GM15510 (cell line): ENCODE data around the gene DCAF8.

Source experiments
- POLR2A ChIP-seq: IDR thresholded peaks from 3 replicates; pipeline ENCODE4 v1.6.1; 2011; ENCODE audit warnings: borderline replicate concordance; ENCODE audit not compliant: insufficient read length; ENCODE audit errors: extremely low read depth

Gene DCAF8

GRCh38 chr1:160221089-160221488 is 41.3 kb downstream of the DCAF8 start:
- no peak for TF ChIP-seq POLR2A

DNA sequence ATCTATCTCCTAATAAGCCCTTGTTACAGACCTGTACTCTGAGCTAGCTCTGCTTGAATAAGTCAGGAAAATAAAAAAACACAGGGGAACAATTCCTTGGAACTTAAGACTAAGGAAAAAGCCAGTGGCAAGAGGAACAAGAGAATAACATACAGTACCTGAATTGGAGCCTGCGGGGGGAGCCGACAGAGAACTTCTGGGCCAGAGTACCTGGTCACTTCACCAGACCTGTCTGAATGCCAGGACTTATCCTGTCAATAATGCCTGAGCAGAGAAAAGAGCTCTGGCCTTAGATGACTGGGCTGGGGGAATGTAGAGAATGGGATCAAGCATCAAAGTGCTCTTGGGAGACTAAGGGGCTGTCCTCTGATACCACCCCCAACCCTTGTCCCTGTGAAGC is 42.0 kb downstream of the DCAF8 start:
- no peak for TF ChIP-seq POLR2A

DNA sequence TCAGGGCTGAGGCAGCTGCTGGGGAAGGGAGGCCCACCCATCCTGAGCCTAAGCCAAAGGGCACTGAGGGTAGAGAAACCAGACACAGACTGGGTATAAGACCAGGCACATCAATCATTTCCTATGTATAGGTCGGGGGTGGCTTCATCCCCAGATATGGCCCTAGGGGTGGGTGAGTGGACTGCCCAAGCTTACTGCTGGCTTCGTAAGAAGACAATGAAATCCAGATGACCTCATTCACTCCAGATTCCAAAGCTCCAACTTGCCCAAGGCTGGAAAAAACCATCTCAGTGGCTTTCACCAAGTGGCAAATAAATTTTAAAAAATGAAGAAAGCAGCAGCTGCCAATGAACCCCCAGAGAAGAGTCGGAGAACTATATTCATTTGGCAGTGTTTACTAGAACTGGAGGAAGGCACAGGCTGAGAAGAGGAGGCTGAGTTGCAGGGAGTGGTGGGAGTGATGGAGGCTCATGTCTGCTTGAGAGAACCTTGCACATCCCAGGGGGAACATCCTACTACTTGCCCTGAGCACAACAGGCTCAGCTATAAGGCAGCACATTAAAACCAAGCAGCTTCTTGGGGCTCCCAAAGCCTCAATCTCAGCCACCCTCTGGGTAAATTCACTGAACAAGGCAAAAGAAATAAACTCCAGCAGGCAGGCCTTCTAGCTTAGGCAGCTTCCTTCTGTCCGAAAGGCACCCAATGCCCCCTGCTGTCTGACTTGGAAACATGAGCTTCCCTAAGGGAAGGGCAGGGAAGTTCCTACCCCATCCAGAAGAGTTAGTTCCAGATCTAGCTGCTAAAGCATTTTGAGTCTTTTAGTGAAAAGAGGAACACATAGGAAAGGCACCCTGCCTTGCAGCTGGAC is 43.1 kb downstream of the DCAF8 start:
- TF ChIP-seq POLR2A = no peak

DNA sequence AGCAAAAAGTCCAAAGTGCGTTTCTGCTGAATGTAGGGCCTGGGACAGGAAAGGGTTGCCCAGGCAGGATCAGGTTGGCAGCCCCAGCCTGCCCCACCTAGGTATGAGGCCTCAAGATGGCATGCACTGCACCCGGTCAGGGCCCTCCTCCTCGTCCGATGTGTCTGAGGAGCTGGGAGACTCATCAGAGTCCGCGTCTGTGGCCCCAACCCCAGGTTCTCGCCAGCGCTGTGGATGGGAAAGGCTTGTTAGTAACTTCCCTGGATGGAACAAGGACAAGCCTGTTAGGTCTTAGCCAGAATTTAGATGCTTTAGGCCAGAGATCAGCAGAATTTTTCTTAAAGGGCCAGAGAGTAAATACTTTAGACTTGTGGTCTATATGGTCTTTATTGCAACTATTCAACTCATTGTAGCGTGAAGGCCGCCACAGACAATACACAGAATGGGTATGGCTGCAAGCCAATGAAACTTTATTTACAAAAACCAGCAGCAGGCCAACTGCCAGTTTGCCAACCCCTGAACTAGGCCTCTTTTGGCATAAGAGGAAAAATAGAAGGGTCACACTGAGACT is 44.8 kb downstream of the DCAF8 start:
- TF ChIP-seq POLR2A = no peak

GRCh38 chr1:160216301-160216700 is 46.0 kb downstream of the DCAF8 start:
- TF ChIP-seq POLR2A = no peak

DNA sequence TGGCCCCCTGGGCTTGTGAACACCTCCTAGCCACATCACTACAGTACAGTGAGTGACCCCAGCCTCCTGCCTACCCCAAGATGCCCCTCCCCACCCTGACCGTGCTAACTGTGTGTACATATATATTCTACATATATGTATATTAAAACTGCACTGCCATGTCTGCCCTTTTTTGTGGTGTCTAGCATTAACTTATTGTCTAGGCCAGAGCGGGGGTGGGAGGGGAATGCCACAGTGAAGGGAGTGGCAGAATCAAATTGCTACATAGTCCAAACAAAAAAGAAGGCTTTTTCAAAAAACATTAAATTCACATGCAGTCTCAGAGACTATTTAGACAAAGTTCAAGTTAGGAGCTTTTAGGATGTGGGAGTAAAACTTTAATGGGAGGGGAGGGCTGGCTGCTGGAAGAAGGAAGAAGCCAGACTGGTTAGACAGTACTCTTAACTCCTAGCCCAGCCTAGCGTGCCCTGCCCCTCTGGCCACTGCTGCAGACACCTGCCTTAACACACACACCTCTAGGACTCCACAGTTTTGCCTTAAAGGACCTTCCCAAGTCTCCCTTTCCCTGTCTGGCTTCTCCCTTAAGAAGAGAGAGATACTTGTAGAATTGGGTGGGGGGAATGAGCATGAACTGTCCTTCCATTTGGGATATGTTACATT is 47.7 kb downstream of the DCAF8 start:
- TF ChIP-seq POLR2A = no peak

- no peak for TF ChIP-seq POLR2A
Measured at GRCh38 chr1:160211046-160211790, 51.1 kb downstream of the DCAF8 start.

DNA sequence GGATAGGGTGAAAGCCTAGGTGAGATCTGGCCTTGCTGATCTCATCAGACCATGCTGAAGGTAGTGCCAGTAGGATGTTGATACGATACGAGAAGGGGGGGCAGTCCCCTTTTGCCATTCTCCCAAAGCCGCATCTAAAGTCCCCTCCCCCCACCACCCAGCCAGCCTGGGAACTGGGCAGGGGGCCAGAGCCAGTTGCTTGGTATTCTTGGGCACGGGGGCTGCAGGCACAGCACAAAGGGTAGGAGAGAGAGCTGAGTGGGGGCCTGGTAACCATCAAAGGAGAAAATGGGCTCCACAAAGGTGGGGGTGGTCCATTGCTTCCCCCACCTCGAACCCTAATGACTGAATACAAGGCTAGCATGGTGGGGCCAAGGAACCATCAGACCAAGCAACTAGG is 51.8 kb downstream of the DCAF8 start:
- no peak for TF ChIP-seq POLR2A

GRCh38 chr1:160209321-160210046 is 52.9 kb downstream of the DCAF8 start:
- TF ChIP-seq POLR2A = no peak

GRCh38 chr1:160208557-160209320 is 53.6 kb downstream of the DCAF8 start:
- no peak for TF ChIP-seq POLR2A

GRCh38 chr1:160207771-160208556 is 54.4 kb downstream of the DCAF8 start:
- no peak for TF ChIP-seq POLR2A

DNA sequence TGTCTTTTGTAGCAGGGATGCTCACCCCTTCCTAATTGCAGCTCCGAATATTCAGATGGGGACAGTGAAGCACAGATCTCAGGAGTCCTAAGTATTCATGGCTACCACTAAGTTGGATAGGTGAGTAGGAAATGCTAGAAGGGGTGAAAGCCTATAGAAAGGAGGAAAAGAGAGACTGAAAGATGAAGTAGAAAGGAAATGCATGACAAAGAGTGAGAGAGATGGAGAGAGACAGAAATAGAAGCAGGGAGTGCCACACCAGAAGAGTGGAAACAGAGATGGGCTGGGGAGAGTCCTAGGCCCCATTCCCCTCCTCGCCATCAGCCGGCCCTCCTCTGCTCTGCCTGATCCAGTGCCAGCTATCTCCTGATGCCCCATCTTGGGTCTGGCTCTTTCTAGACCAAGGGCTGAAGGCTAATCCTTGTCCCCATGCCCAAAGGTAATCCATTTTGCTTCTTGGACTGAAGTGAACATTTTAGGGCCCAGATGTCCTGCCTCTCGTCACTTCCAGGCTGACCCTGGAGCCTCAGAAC is 55.2 kb downstream of the DCAF8 start:
- no peak for TF ChIP-seq POLR2A
